ENCODE measurements around the gene FXR2.

DNA sequence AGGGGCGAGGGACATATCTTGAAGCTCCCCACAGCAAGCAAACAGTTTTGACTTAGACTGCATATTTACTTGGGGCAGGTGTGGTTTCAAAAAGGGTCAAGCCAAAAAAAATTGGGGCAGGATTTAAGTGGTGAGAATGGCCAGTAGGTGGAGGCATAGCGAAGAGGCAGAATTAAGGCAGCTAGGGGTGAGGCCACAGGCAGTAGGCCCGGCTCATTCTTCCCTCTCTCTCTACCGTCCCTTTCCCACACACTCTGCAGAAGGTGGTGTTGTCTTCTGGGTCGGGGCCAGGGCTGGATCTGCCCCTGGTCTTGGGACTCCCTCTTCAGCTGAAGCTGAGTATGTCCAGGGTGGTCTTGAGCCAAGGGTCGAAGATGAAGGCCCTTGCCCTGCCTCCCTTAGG is 17.8 kb upstream of the FXR2 start:
- TF ChIP-seq POLR2AphosphoS5 (IDR thresholded peaks at IDR 0.05; ENCODE audit: low read length) (no peak), ESRRA (IDR thresholded peaks at IDR 0.05; ENCODE audit: low read length) (no peak), HCFC1 (IDR thresholded peaks at IDR 0.05; ENCODE audit: low read length) (no peak), HDGF (IDR thresholded peaks at IDR 0.05) (no peak), POLR2A (IDR thresholded peaks at IDR 0.05; ENCODE audit: low read depth, low read length) (no peak), EGR1 (IDR thresholded peaks at IDR 0.05; ENCODE audit: borderline replicate concordance in 1 of 2, low read depth in 2 of 2, low read length in 2 of 2) (no peak), RFX5 (IDR thresholded peaks at IDR 0.05; ENCODE audit: low read depth, low read length) (no peak), CREM (IDR thresholded peaks at IDR 0.05; ENCODE audit: low read depth) (no peak), YY1 (IDR thresholded peaks at IDR 0.05; ENCODE audit: low read depth, low read length) (0 out of 2 replicates have a peak, but pooled peaks have one; percentile 39)
- TF ChIP-seq, protein P1, sequence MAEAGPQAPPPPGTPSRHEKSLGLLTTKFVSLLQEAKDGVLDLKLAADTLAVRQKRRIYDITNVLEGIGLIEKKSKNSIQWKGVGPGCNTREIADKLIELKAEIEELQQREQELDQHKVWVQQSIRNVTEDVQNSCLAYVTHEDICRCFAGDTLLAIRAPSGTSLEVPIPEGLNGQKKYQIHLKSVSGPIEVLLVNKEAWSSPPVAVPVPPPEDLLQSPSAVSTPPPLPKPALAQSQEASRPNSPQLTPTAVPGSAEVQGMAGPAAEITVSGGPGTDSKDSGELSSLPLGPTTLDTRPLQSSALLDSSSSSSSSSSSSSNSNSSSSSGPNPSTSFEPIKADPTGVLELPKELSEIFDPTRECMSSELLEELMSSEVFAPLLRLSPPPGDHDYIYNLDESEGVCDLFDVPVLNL (IDR thresholded peaks at IDR 0.05; ENCODE audit: low read depth, low read length): no peak
